GM21390 (cell line): ENCODE data around the gene GPC5.
"Not testable (repeated sequence)": the region's sequence is repeated elsewhere in the genome, so short reads cannot be mapped to it uniquely, and the experiment has no call there.

ENCODE experiments used
- ATAC-seq: cut with Tn5 transposase; IDR thresholded peaks from one replicate; pipeline ENCODE4 v1.9.1; 2021; ENCODE audit not compliant: unreplicated experiment

The GPC5 gene

DNA sequence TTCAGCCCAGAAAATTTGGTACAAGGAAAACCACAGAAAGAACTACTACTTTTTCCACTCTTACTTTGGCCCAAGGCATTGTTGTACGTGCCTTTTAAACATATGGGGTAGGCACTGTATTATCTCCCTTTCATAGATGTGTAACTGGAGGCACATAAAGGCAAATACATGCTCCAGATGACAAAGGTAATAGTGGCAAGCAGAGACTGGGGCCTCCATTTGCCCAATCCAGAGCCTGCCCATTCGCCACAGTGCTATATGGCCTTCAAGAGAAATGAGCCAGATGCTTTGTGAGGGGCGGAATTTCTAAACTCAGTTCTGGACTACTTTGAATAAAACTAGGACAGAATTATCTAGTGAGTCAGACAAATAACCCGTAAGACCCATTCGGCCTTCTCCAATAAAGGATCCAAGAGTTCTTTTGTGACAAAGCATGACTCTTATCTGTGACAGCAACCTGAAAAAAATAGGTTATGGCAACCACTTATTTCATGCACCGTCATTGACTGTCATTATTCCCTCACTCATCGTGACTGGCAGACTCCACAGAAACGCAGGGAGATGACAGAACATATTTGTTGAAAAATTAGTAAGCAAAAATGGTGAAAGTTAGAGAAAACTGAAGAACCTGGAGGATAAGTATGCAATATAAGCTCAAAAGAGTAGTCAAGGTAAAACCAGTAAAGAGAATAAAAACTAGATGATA is 1116.2 kb downstream of the GPC5 start:
- ATAC-seq: no peak

DNA sequence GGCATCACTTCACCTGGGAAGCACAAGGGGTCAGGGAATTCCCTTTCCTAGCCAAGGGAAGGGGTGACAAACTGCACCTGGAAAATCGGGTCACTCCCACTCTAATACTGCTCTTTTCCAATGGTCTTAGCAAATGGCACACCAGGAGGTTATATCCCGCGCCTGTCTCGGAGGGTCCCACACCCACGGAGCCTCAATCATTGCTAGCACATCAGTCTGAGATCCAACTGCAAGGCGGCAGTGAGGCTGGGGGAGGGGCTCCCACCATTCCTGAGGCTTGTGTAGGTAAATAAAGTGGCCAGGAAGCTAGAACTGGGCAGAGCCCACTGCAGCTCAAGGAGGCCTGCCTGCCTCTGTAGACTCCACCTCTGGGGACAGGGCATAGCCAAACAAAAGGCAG is 1118.5 kb downstream of the GPC5 start:
- ATAC-seq: not testable (repeated sequence)

DNA sequence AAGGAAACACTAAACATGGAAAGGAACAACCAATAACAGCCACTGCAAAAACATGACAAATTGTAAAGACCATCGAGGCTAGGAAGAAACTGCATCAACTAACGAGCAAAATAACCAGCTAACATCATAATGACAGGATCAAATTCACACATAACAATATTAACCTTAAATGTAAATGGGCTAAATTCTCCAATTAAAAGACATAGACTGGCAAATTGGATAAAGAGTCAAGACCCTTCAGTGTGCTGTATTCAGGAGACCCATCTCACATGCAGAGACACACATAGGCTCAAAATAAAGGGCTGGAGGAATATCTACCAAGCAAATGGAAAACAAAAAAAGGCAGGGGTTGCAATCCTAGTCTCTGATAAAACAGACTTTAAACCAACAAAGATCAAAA is 1120.2 kb downstream of the GPC5 start:
- ATAC-seq: not testable (repeated sequence)

DNA sequence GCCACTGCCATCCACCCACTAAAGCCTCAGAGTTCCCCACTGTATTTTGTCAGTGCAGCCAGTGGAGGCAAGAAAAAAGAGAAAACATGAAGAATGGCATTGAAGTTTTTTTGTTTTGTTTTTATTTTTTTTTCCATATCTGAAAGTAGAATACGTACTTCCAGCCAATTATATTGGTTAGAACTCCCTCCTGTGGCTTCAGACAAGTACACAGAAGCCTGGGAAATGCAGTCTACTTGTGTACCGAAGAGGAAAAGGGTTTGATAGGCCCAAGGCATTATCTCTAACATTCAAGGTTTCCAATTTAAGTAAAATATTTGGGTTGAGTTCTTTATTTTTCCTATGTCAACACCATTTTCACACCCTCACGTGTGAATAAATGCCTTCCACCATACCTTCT is 1131.9 kb downstream of the GPC5 start:
- ATAC-seq: no peak

DNA sequence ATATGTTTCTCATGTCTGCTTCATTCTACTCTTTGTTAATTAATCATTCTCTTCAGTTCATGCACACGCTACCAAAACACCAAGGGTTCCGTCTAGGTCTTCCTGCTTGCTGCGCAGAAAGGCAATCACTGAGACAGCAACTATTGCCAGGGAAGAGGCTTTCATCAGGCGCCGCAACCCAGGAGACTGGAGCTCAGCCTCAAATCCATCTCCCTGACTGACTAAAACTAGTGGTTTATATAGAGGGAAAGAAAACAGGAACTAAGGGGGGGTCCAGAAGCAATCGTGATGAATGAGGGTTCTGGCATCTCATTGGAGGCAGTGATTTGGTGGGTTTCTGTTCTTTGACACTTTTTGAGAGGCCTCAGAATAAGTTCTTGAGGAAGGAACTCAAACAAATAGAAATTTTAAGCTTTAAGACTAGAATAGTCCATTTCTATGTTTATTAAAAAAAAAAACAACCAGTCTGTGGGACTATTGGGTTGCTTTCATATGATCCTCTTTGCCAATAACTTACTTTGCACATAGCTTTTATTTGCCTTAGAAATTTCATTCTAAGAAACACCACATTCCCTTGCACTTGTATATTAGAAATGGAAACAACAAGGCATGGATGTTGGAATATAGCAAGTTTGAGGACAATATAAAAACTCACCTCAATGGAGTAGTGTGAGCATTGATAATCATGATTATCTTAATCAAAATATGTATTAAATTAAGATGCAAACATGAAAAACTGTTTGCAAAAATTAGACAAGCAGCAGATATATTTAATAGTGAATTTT is 1137.0 kb downstream of the GPC5 start:
- no peak for ATAC-seq

DNA sequence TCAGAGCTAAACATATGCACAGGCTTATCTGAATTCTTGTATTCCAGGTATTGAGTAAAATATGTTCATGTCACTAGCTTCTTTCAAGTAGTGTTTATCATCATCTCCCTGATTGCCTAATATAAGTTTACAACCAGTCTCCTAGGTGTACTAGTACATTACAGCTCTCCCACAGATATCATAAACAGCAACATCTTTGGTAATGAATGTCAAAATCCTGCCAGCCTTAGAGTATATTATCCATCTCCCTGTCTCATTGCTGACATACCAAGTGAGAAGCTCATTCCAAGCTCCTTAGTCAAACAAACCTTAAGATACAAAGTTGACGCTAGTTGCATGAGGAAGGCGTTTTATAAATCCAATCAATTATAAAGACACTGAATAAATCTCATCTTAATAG is 1139.0 kb downstream of the GPC5 start:
- no peak for ATAC-seq

DNA sequence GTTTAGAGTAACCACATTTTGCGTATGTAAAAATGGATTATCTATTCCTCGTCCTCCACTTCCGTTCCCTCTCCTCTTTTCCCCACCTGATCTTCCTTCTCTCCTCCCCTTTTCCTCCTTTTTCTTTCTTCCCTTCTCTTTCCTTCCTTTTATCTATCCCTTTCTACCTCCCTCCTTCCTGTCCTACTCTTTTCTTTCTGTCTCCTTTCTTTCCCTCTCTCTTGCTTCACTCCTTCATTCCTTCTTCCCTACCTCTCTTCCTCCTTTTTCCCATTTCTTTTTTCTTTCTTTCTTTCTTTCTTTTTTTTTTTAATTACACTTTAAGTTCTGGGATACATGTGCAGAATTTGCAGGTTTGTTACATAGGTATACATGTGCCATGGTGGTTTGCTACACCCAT is 1139.7 kb downstream of the GPC5 start:
- ATAC-seq: no peak

DNA sequence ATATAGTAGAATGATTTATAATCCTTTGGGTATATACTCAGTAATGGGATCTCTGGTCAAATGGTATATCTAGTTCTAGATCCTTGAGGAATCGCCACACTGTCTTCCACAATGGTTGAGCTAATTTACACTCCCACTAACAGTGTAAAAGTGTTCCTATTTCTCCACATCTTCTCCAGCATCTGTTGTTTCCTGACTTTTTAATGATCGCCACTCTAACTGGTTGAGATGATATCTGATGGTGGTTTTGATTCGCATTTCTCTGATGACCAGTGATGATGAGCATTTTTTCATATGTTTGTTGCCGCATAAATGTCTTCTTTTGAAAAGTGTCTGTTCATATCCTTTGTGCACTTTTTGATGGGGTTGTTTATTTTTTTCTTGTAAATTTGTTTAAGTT is 1140.7 kb downstream of the GPC5 start:
- not testable (repeated sequence) for ATAC-seq

DNA sequence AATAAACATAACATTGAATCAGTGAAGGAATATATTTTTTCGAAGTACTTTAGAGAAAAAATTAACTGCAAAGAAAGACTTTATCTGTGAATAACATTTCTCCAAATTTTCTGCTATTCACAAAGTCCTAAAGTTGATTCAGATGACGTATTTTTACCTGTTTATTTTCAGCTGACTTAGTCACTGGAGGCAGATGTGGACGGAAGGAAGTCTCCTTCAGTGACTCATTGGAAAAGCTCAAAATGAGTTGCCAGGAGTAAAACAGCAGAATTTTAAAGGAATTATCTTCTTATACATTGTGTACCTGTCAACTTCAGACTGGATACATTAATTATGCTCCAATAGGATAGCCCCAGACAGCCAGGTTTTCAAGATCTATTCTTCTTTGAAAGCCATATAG is 1148.8 kb downstream of the GPC5 start:
- ATAC-seq: no peak

DNA sequence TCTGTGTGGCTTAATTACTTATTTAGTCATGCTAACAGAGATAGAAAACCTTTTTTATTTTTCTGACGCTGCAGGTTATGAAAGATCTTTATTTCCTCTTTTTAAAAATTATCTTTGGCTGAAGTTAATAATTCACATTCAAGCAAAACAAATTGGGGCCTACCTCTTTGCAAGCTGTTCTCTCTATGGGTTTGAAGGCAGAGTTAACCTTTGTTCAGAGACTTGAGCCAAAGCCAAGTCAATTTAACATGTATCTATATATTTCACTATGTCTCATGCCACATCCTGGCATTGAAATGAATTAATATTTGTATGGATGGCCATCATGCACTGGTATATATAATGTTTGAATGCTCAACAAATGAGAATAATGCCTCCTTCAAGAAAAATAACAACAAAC is 1150.9 kb downstream of the GPC5 start:
- ATAC-seq: no peak

DNA sequence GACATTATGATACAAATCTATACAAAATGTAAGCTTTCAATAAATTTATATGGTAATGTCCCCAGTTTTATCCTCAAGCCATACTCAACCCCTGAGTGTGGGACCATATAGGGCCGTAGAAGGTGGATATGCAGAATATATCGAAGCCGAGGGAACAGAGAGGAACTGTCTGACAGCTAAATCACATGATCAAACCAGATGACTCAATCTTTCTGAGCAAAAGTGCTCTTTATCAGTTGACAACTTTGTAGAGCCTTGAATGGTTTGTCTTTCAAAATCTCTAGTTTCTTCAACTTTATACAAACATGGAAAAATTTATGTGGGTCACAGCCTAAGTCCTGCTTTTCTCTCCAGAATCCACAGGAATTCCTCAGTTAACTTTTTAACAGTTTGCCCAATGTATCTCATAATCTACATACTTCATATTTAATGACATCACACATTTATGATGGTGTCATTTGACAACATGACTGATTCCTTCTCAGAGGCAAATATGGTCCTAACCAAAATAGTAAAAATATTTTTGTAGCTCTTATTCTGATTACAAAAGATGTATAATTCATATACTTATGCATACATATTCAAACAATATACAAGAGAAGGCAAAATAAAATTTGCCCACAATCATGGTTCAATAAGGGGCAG is 1155.2 kb downstream of the GPC5 start:
- ATAC-seq: no peak

DNA sequence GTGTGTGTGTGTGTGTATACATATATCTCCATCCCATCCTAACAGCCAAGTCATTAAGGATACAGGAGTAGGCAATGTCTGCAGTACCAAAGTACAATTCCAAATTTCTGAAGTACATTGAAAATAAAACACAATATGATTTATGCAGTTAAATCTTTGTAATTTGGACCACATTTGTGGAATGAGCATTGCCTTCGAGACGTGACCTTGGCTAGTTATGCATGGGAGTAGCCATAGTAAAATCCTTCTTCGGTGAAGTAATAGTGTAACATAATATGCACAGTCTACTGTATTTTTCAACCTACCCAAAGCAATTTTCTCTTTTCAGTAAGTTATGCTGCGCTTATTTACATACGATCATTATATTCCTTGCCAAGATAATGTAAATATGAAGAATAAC is 1162.5 kb downstream of the GPC5 start:
- no peak for ATAC-seq

DNA sequence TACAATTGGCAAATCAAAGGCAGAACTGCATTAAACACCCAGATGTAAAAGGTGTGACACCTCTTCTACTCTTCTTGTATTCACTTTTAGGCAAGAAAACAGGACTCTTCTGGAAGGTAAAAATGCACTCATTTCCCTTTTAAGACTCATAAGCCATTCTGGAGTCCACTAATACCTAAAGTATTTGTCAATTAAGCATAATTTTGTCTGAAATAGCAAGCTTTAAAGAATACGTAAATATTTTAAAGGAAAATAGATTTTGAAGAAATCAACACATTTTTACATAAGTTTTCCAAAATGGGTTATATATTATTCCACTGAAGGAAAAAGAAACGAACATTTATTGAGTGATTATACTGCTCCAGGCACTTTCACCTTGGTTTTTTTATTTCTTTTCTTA is 1166.5 kb downstream of the GPC5 start:
- ATAC-seq: no peak

DNA sequence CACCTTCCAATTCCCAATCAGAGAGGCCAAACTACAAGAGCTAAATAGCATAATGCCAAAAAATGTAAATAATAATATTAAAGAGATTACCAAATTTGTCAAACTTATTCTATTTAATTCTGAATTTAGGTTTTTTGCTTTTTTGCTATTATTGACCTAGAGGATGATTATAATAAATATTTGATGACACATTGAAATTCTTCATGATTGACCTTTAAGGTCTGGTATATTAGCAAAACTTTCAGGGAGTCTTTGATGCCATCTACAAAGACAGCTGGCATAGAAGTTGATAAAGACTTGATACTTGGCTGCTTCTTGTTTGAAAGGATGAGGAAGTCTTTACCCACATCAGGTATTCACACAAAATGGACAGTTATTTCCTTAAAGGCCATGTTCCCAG is 1168.3 kb downstream of the GPC5 start:
- ATAC-seq: no peak

DNA sequence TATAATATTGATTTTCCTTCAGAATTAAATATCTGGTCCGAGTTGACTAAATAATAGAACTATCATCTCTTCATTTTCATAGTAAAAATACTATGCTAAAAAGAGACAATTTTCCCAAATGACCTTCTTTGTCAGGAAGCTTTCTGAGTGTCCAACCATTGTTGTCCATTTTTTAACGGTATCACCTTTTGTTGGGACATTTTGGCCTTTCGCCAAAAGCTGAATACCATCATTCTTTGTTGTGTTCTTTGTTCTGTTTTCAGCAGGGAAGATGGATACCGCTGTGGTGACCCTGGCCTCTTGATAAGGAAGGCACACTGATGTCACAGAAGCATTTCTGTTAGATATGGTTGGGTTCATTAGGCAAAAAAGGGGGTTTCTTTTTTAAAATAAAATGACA is 1173.8 kb downstream of the GPC5 start:
- ATAC-seq: no peak

DNA sequence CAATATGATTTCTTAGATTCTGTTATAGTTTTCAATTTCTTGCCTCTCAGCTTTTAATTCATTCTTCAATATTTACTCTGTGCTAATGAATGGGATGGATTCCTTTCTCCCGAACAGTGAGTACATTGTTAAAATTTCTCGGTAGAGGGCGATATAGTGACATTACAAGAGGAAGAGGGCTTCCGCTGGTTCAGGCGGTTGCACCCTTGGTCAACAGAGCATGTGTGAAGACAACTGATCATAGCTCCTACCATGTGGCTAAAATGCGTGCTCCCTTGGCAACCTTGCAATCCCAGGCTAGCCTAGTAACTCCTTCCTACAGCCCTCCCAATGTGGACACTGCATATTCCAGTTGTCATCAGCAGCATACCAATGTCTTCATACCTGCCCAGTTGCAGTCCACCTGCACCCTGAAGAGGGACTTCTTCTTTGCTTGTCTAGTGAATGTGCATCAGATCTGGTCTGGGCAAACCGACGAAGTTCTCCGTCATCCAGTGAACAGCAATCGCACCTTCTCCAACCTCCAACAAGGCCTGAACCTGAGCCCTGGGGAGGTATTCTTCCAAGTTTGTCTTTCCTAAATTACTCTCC is 1175.1 kb downstream of the GPC5 start:
- ATAC-seq: no peak

DNA sequence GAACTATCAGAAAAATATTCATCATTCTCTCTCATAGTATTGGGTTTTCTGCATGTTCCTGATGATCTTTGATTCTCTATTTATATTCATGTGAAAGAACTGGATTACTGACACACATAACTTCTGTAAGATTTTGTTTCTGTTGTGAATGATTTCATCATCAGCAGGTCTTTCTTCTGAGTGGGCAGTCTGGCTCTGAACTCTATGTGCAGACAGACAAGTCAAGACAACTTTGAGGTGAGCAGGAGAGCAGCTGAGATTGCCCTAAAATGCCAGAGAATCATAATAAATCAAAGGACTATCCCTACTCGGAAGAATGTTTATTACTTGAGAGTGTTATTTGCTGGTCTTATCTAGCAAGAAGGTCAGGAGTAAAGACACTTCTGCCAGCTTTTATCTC is 1176.1 kb downstream of the GPC5 start:
- no peak for ATAC-seq

DNA sequence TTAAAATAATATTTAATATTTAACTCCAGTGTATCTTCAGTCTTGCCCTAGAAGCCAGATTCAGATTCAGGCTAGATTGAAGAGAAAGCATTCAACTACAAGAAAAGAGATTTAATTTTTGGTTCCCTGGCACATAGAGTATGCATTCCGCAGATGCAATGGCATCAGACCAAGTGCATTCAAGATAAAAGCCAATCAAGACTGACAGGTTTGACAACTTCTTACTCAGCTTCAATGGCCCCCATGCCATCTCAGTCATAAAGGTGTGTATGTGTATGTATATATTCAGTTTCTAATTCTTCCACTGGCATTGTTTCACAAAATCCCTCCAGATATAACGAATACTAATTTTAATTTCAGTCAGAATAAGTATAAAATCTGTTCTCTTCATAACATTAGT is 1177.4 kb downstream of the GPC5 start:
- ATAC-seq: no peak

DNA sequence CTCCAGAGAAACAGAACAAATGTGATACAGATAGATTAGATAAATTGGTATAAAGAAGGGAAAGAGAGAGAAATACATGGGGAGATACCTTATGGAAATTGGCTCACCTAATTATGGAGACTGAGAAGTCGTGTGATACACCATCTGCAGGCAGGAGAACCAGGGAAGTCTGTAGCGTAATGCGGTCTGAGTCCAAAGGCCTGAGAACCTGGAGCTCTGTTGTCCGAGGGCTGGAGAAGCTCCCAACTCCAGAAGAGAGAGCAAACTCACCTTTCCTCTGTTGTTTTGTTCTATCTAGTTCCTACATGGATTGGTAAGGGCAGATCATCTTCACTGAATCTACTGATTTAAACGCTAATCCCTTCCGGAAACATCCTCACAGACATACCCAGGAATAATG is 1179.9 kb downstream of the GPC5 start:
- ATAC-seq: no peak

DNA sequence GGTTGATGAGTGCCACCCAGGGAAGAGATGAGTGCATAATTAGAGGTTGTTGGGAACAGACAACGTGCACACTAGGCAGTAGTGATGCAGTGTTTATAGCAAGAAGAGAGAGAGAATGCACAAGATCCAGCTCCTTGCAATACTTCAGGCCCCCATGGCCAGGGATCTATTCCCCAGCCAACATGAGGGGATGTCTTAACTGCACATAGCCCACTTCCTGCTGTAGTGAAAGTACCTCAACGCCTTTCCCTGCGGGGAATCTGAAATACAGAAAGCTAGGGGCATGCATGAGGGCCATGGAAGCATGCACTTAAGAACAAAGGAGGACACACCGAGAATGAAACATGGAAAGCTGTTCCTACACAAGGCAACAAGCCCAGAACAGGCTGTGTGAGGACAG is 1191.5 kb downstream of the GPC5 start:
- no peak for ATAC-seq

DNA sequence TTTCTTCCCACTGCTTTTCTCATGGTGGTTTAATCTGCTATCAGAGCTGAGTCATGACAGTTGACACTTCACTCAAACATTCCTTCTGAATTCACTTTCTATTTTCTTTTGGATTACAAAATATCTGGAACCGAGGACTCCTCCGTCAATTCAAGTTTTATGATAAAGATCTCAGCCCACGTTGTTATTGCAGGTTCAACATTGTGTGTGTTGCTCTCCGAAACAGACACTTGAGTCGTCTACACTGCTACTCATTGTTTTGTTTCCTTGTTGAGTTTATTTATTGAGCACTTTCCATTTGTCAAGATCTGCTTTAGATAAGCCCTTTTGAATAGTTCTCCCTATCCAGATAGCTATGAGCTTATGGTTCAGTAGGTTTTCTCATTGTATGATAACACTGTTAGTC is 1192.1 kb downstream of the GPC5 start:
- no peak for ATAC-seq

DNA sequence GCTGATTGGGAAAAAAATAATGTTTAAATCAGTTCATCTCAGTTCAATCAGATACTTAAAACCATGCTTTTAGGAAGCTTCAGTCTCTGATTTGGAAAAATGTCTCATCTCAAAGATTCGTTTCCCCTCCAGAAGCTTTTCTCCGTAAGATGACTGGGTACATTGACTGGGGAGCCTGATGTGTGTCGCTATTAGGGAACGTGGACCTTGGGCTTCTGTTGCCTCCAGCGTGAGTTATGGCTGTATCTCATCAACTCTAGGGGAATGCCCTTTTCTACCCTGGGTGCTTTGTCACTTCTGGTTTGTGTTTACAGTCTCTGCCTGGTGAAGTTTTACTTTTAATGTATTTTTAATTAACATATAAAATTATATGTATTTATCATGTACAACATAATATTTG is 1192.7 kb downstream of the GPC5 start:
- no peak for ATAC-seq
